GM21390 (cell line): ENCODE results near the gene ZACN.

Experiments used
- ATAC-seq: cut with Tn5 transposase; IDR thresholded peaks from one replicate; pipeline ENCODE4 v1.9.1; 2021; ENCODE audit not compliant: unreplicated experiment

ZACN gene

DNA sequence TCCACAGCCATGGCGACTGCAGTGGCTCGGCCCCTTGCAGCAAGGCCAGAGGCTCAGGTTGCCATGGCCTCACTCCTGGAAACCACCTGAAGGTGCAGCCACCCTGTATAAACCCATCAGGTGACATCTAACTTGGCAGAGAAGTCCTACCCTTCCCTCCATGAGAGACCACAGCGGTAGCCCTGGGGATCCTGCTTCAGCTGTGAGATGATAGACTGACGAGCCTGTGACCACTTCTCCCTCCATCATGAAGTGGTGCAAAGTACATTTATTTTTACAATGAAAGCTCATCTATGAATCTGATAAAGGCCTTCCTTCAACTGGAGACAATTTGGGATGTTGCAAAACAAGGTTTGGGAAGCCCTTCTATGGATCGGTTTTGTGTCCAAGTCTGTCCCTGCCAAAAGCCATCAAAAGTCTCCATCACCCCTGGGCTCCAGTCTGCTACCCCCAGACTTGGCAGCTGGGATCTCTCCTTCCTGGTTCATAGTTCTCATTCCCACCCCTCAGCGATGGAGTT is 1.8 kb downstream of the ZACN start:
- no peak for ATAC-seq

DNA sequence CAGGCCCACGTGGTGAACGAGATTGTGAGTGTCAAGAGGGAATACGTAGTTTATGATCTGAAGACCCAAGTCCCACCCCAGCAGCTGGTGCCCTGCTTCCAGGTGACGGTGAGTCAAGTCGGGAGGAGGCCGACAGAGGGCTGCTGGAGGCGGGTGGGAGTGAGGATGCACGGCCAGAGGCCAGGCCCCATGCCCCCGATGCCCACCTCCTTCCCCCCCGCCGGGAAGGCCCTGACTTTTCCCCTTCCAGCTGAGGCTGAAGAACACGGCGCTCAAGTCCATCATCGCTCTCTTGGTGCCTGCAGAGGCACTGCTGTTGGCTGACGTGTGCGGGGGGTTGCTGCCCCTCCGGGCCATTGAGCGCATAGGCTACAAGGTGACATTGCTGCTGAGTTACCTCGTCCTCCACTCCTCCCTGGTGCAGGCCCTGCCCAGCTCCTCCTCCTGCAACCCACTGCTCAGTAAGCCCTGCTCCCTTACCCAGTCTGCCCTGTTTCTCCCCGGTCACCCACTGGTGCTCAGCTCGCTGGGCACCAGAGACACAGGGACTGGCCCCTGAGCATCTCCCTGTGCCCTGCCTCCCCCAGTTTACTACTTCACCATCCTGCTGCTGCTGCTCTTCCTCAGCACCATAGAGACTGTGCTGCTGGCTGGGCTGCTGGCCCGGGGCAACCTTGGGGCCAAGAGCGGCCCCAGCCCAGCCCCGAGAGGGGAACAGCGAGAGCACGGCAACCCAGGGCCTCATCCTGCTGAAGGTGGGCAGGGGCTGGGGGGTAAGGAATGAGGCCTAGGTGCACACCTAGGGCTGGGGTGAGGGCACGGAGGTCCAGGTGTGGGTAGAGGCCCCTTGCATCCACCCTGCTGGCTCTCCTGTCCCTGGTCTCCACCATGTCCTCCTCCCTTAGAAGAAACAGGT is 2.6 kb downstream of the ZACN start:
- no peak for ATAC-seq

DNA sequence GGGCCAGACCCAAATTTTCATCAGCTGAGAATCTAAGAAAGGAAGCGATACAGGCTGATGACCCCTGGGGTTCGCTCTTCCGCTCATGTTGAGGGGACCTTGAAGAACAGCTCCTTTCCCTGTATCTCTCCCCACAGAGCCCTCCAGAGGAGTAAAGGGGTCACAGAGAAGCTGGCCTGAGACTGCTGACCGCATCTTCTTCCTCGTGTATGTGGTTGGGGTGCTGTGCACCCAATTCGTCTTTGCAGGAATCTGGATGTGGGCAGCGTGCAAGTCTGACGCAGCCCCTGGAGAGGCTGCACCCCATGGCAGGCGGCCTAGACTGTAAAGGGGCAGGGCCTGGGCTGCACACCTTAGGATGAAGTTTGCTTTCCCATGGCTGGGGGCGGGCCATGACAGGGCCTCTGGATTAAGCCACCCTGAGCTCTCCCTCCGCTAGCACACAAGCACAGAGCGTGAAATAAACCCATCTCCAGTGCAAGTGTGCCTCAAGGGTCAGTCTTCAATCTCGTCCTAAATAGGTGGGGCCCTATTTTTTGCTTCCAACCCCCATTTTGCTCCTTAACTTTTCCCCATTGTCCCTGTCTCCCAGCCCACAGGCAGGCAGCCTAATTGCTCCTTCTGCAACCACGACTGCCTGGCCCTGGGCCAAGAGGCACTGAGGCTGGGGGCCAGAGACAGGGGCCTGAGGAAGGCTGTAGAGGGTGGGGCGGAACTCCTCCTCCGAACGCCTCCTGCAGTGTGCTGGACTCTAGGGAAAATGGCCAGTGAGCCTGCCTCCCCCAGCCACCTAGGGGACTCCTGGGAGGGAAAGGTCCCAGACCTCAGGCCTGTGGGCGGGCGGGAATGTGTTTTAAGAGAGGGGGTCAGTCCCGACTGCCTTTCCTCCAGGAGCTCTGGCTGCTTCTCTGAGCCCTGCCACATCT is 3.6 kb downstream of the ZACN start:
- no peak for ATAC-seq

GRCh38 chr17:76083536-76084182 is 4.7 kb downstream of the ZACN start:
- no peak for ATAC-seq

GRCh38 chr17:76085066-76085730 is 6.2 kb downstream of the ZACN start:
- no peak for ATAC-seq

GRCh38 chr17:76085731-76086366 is 6.9 kb downstream of the ZACN start:
- no peak for ATAC-seq

GRCh38 chr17:76086384-76086783 is 7.4 kb downstream of the ZACN start:
- ATAC-seq: no peak

GRCh38 chr17:76087531-76087930 is 8.5 kb downstream of the ZACN start:
- ATAC-seq: no peak

- no peak for ATAC-seq
Observed at GRCh38 chr17:76088041-76088867, 9.3 kb downstream of the ZACN start.

- no peak for ATAC-seq
Observed at GRCh38 chr17:76088868-76089576, 10.0 kb downstream of the ZACN start.

GRCh38 chr17:76089680-76090516 is 10.9 kb downstream of the ZACN start:
- no peak for ATAC-seq

DNA sequence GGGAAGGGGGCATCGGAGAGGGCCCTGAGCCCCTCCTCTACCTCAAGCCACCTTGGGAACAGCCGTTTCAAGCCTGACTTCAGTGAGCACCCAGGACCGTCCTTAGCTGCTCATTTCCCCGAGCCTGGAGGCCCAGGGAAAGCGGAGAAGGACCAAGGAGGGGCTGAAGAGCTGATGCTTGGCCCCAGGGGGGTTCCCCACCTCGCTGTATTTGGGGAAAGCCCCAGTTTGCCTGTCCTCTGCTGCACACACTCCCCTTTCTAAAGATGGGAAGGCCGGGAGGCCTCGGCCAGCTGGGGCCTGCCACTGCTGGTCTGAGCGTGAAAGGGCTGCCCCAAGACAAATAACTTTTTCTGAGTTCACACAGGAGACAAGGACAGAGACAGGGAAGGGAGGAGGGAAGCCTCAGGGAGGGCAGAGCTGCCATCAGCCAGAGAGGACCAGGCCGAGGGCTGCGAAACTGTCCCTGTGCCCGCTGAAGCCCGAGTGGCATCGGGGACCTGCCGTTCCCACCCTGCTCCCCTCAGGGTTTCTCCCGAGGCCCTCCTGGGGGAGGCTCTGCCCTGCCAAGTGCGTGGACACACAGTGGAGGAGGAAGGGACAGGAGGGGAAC is 11.6 kb downstream of the ZACN start:
- ATAC-seq: no peak

- ATAC-seq: no peak
Observed at GRCh38 chr17:76091526-76092286, 12.7 kb downstream of the ZACN start.

DNA sequence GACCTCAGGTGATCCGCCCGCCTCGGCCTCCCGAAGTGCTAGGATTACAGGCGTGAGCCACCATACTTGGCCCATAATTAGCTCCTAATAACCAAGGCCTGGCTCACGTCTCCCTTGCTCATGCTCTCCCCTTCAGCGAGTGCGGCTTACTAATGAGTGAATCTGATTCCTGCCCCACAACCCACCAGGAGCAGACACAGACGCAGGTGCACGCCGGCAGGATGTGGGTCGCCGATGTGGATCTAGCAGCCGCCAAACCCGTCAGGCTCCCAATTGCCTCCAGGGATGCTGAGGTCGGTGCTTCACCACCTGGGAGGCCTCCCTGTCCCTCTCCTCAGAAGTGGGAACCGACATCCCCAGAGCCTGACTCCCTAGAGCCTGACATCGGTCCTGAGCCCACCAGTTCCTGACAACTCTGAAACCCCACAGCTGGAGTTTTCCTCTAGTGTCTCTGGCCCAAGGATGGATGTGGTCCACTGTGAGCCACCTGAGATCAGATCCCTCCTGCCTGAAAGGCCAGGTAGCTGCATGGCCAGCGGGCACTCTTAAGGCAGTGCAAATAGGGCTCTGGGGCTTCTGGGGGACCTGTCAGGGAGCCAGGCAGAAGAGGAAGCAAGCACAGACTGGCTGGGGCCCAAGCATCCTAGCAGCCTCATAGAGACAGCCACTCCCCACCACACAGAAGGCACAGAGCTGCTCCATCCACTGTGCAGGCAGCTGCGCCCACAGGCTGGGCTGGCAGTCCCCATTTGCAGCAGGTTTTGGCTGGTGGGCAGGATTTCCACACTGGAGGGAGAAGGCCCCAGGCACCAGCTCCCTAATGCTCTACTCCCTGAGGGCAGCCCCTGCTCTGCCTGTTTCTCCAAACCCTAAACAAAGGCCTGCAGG is 13.8 kb downstream of the ZACN start:
- ATAC-seq: no peak

GRCh38 chr17:76094046-76094445 is 15.1 kb downstream of the ZACN start:
- ATAC-seq: no peak

- no peak for ATAC-seq
Observed at GRCh38 chr17:76095943-76096342, 17.0 kb downstream of the ZACN start.
